ENCODE data around the gene LCE1D.

DNA sequence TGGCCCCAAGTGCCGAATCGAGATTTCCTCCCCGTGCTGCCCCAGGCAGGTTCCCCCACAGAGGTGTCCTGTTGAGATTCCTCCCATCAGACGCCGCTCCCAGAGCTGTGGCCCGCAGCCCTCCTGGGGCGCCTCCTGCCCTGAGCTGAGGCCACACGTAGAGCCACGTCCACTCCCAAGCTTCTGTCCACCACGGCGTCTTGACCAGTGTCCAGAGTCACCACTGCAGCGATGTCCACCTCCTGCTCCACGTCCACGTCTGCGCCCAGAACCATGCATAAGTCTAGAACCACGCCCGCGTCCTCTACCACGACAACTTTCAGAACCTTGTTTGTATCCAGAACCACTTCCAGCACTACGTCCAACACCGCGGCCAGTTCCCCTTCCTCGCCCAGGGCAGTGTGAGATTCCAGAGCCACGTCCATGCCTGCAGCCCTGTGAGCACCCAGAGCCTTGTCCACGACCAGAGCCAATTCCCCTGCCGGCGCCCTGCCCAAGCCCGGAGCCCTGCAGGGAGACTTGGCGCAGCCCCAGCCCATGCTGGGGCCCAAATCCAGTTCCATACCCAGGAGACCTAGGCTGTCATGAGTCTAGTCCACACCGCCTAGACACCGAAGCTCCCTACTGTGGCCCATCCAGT lies 35.9 kb upstream of the LCE1D start:
- TF ChIP-seq, protein P1, sequence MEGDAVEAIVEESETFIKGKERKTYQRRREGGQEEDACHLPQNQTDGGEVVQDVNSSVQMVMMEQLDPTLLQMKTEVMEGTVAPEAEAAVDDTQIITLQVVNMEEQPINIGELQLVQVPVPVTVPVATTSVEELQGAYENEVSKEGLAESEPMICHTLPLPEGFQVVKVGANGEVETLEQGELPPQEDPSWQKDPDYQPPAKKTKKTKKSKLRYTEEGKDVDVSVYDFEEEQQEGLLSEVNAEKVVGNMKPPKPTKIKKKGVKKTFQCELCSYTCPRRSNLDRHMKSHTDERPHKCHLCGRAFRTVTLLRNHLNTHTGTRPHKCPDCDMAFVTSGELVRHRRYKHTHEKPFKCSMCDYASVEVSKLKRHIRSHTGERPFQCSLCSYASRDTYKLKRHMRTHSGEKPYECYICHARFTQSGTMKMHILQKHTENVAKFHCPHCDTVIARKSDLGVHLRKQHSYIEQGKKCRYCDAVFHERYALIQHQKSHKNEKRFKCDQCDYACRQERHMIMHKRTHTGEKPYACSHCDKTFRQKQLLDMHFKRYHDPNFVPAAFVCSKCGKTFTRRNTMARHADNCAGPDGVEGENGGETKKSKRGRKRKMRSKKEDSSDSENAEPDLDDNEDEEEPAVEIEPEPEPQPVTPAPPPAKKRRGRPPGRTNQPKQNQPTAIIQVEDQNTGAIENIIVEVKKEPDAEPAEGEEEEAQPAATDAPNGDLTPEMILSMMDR (optimal IDR thresholded peaks at IDR 0.05 in 1 of 3, IDR thresholded peaks at IDR 0.05 in 1 of 3, conservative IDR thresholded peaks at IDR 0.05 in 1 of 3; ENCODE audit: extremely low read depth in 1 of 3, insufficient read depth in 2 of 3, low read length in 3 of 3) = no peak
- TF ChIP-seq EZH2 (IDR thresholded peaks at IDR 0.05; ENCODE audit: low read length) = no peak

All from keratinocyte (primary cell).